ENCODE results near the gene TRPM3.

Gene TRPM3

GRCh38 chr9:70630971-70631370 is 490.4 kb downstream of the TRPM3 start:
- TF ChIP-seq CTCF (IDR thresholded peaks at IDR 0.05; ENCODE audit: extremely low read depth, missing control alignments): no peak
- no peak for DNase-seq (ENCODE audit: low spot score)

GRCh38 chr9:70629080-70629685 is 492.2 kb downstream of the TRPM3 start:
- DNase-seq (ENCODE audit: low spot score): peak; percentile 47

- no peak for DNase-seq (ENCODE audit: low spot score)
- TF ChIP-seq CTCF (IDR thresholded peaks at IDR 0.05; ENCODE audit: extremely low read depth, missing control alignments): no peak
Measured at GRCh38 chr9:70625078-70625477, 496.3 kb downstream of the TRPM3 start.

GRCh38 chr9:70618784-70619183 is 502.6 kb downstream of the TRPM3 start:
- TF ChIP-seq CTCF (IDR thresholded peaks at IDR 0.05; ENCODE audit: extremely low read depth, missing control alignments): no peak
- no peak for DNase-seq (ENCODE audit: low spot score)

- no peak for TF ChIP-seq CTCF (IDR thresholded peaks at IDR 0.05; ENCODE audit: extremely low read depth, missing control alignments)
- no peak for DNase-seq (ENCODE audit: low spot score)
Measured at GRCh38 chr9:70617033-70617828, 504.2 kb downstream of the TRPM3 start.

GRCh38 chr9:70616228-70616990 is 505.0 kb downstream of the TRPM3 start:
- DNase-seq (ENCODE audit: low spot score): no peak
- TF ChIP-seq CTCF (IDR thresholded peaks at IDR 0.05; ENCODE audit: extremely low read depth, missing control alignments): no peak

- DNase-seq (ENCODE audit: low spot score): no peak
Measured at GRCh38 chr9:70615464-70616138, 505.8 kb downstream of the TRPM3 start.

More at GRCh38 chr9:70615464-70616138, 505.8 kb downstream of the TRPM3 start:
- no peak for TF ChIP-seq CTCF (IDR thresholded peaks at IDR 0.05; ENCODE audit: extremely low read depth, missing control alignments)

Measured in GM20000 (cell line).